ENCODE data around the gene GNB5. TPM values are rescaled to one million over a fixed set of nuclear protein-coding genes. Genes with fewer than 3 reads are reported as not detected.

GNB5 gene
- total RNA-seq, 1 donor from 2014 or later = 25.6 TPM

DNA sequence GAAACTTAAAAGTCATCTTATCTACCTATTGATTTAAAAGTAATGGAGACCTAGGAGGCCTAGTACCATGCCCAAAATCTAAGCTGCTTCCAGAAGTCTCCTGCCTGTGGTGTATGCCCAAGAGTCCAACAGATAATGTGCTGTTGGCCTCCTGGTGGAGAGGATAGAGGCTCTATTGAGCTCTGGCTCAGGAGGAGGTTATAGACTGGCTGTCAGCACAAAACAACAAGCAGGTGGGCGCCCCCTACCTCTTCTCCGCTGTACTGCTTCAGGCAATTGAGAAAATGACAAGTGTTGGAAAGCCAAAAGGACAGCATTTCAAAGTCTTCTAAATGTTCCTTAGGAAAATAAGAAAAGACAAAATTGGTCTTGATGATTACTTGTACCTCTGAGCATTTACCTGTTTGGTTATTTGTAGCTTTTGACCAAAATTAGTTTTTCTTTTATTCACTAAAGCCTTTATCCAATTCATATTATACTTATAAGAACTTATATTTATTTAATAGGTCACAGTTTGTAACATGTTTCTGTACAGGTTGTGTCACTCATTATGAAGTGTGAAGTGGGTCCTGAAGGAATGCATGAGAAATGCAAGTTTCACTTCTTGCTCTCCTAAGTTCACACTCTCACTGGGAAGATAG is 17.2 kb upstream of the GNB5 start:
- H3K9me3 ChIP-seq (ENCODE audit: insufficient read depth, low read depth, low read length) = no peaks in the 10 kb centered on the region
- TF ChIP-seq CTCF (IDR thresholded peaks at IDR 0.05; ENCODE audit: insufficient read depth, low read depth, low read length) = peak; percentile 84
- no peak for TF ChIP-seq EZH2 (IDR thresholded peaks at IDR 0.05; ENCODE audit: insufficient read depth, low read length)
- Mint-ChIP-seq H3K27ac (ENCODE audit: unreplicated experiment) (no peak overlapping the region), H3K27me3 (ENCODE audit: low read depth, unreplicated experiment) (no peaks in the 10 kb centered on the region), H3K4me3 (ENCODE audit: unreplicated experiment) (no peak overlapping the region), H3K9me3 (ENCODE audit: unreplicated experiment) (no peaks in the 10 kb centered on the region), H3K4me1 (ENCODE audit: low read depth, unreplicated experiment) (no peaks in the 10 kb centered on the region), H3K36me3 (ENCODE audit: low read depth, unreplicated experiment) (no peaks in the 10 kb centered on the region)
- DNase-seq (ENCODE audit: low read depth) (peak; percentile 26), FAIRE-seq (no peak)
- H3K27me3 ChIP-seq (ENCODE audit: insufficient read depth, low read length) = no peaks in the 10 kb centered on the region
- H3K36me3 ChIP-seq (ENCODE audit: insufficient read depth, low read length) = no peaks in the 10 kb centered on the region
- H4K20me1 ChIP-seq (ENCODE audit: insufficient read depth, low read length) = no peaks in the 10 kb centered on the region
- H3K27ac ChIP-seq (ENCODE audit: low read depth, low read length) = no peak overlapping the region
- no peak overlapping the region for H3K4me2 ChIP-seq (ENCODE audit: low read length)
- no peaks in the 10 kb centered on the region for H3K79me2 ChIP-seq (ENCODE audit: insufficient read depth, low read length)
- H2AFZ ChIP-seq (ENCODE audit: low read depth, low read length) = no peak overlapping the region
- no peak overlapping the region for H3K9ac ChIP-seq (ENCODE audit: low read length)
- H3K4me3 ChIP-seq (ENCODE audit: insufficient read depth, low read depth, low read length) = no peak overlapping the region
- H3K4me1 ChIP-seq (ENCODE audit: insufficient read depth, low read length) = no peaks in the 10 kb centered on the region

GRCh38 chr15:52207191-52207590 is 16.0 kb upstream of the GNB5 start:
- Histone ChIP-seq H4K20me1 (ENCODE audit: insufficient read depth, low read length) (no peaks in the 10 kb centered on the region), H3K4me3 (ENCODE audit: insufficient read depth, low read depth, low read length) (no peak overlapping the region), H3K79me2 (ENCODE audit: insufficient read depth, low read length) (no peaks in the 10 kb centered on the region), H3K27me3 (ENCODE audit: insufficient read depth, low read length) (no peaks in the 10 kb centered on the region), H3K36me3 (ENCODE audit: insufficient read depth, low read length) (no peaks in the 10 kb centered on the region), H3K4me2 (ENCODE audit: low read length) (no peak overlapping the region), H3K9ac (ENCODE audit: low read length) (no peak overlapping the region), H3K9me3 (ENCODE audit: insufficient read depth, low read depth, low read length) (no peaks in the 10 kb centered on the region), H3K4me1 (ENCODE audit: insufficient read depth, low read length) (no peaks in the 10 kb centered on the region), H2AFZ (ENCODE audit: low read depth, low read length) (no peak overlapping the region), H3K27ac (ENCODE audit: low read depth, low read length) (no peak overlapping the region)
- FAIRE-seq (no peak), DNase-seq (ENCODE audit: low read depth) (no peak)
- no peaks in the 10 kb centered on the region for H3K4me1 Mint-ChIP-seq (ENCODE audit: low read depth, unreplicated experiment)
- TF ChIP-seq CTCF (IDR thresholded peaks at IDR 0.05; ENCODE audit: insufficient read depth, low read depth, low read length) (no peak), EZH2 (IDR thresholded peaks at IDR 0.05; ENCODE audit: insufficient read depth, low read length) (no peak)
- H3K36me3 Mint-ChIP-seq (ENCODE audit: low read depth, unreplicated experiment) = no peaks in the 10 kb centered on the region
- H3K27ac Mint-ChIP-seq (ENCODE audit: unreplicated experiment) = no peak overlapping the region
- no peak overlapping the region for H3K4me3 Mint-ChIP-seq (ENCODE audit: unreplicated experiment)
- H3K27me3 Mint-ChIP-seq (ENCODE audit: low read depth, unreplicated experiment) = no peaks in the 10 kb centered on the region
- H3K9me3 Mint-ChIP-seq (ENCODE audit: unreplicated experiment) = no peaks in the 10 kb centered on the region

DNA sequence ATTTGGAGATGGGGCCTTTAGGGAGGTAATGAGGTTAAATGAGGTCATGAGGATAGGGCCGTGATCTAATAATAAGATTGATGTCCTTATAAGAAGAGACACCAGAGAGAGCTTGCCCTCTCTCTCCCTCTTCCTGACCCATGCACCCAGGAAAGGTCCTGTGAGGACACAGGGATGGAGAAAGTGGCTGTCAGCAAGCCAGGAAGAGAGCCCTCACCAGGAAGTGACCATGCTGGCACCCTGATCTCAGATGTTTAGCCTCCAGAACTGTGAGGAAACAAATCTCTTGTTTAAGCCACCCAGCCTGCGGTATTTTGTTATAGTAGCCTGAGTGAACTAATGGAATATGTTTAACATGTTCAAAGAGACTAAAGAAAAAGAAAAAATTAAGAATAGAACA is 15.3 kb upstream of the GNB5 start:
- H3K27ac Mint-ChIP-seq (ENCODE audit: unreplicated experiment) = no peak overlapping the region
- no peaks in the 10 kb centered on the region for H3K27me3 Mint-ChIP-seq (ENCODE audit: low read depth, unreplicated experiment)
- no peak overlapping the region for H3K4me2 ChIP-seq (ENCODE audit: low read length)
- H3K27ac ChIP-seq (ENCODE audit: low read depth, low read length) = no peak overlapping the region
- H3K9me3 Mint-ChIP-seq (ENCODE audit: unreplicated experiment) = no peaks in the 10 kb centered on the region
- FAIRE-seq (no peak), DNase-seq (ENCODE audit: low read depth) (no peak)
- no peaks in the 10 kb centered on the region for H4K20me1 ChIP-seq (ENCODE audit: insufficient read depth, low read length)
- H3K9ac ChIP-seq (ENCODE audit: low read length) = no peak overlapping the region
- H3K36me3 ChIP-seq (ENCODE audit: insufficient read depth, low read length) = no peaks in the 10 kb centered on the region
- no peak overlapping the region for H3K4me3 Mint-ChIP-seq (ENCODE audit: unreplicated experiment)
- H3K4me1 ChIP-seq (ENCODE audit: insufficient read depth, low read length) = no peaks in the 10 kb centered on the region
- TF ChIP-seq CTCF (IDR thresholded peaks at IDR 0.05; ENCODE audit: insufficient read depth, low read depth, low read length) (no peak), EZH2 (IDR thresholded peaks at IDR 0.05; ENCODE audit: insufficient read depth, low read length) (no peak)
- H2AFZ ChIP-seq (ENCODE audit: low read depth, low read length) = no peak overlapping the region
- no peaks in the 10 kb centered on the region for H3K27me3 ChIP-seq (ENCODE audit: insufficient read depth, low read length)
- H3K79me2 ChIP-seq (ENCODE audit: insufficient read depth, low read length) = no peaks in the 10 kb centered on the region
- no peaks in the 10 kb centered on the region for H3K4me1 Mint-ChIP-seq (ENCODE audit: low read depth, unreplicated experiment)
- H3K36me3 Mint-ChIP-seq (ENCODE audit: low read depth, unreplicated experiment) = no peaks in the 10 kb centered on the region
- no peak overlapping the region for H3K4me3 ChIP-seq (ENCODE audit: insufficient read depth, low read depth, low read length)
- no peaks in the 10 kb centered on the region for H3K9me3 ChIP-seq (ENCODE audit: insufficient read depth, low read depth, low read length)
